ENCODE data around the gene MAP10.
"Not testable (repeated sequence)": the region's sequence is repeated elsewhere in the genome, so short reads cannot be mapped to it uniquely, and the experiment has no call there.

The MAP10 gene, protein sequence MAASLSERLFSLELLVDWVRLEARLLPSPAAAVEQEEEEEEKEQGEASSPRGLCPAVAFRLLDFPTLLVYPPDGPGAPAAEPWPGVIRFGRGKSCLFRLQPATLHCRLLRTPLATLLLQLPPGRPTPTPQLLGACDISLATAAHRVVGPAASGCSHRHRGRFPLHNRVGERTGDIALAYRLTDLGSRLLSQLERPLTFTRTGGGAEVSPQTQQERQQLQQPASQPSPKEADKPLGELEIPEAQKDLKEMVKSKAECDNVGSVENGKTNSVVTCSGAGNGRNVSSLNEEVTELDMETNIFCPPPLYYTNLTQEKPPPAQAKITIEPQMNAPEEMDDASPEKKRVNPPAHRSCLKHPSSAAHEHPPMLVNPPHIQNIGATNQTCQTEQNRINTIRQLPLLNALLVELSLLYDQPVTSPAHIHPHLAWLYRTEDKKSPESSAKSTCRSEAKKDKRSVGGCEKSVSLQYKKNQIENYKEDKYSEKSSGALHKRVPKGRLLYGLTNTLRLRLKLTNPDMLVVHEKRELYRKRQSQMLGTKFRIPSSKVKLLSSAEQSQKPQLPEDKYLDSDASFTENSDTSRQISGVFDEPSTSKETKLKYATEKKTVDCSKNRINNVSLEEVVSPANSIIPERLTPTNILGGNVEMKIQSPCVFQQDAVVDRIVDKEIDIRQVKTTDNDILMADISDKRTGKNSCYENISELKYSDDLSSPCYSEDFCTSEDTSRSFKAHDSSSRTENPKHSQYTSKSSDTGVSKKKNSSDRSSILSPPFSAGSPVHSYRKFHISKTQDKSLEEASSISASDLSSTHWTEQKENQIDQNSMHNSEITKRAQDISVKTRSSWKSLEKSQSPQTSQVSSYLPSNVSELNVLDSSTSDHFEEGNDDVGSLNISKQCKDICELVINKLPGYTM
- total RNA-seq, result 0.65 to 8.6 (median 3.1) reads per million in 18 experiments

DNA sequence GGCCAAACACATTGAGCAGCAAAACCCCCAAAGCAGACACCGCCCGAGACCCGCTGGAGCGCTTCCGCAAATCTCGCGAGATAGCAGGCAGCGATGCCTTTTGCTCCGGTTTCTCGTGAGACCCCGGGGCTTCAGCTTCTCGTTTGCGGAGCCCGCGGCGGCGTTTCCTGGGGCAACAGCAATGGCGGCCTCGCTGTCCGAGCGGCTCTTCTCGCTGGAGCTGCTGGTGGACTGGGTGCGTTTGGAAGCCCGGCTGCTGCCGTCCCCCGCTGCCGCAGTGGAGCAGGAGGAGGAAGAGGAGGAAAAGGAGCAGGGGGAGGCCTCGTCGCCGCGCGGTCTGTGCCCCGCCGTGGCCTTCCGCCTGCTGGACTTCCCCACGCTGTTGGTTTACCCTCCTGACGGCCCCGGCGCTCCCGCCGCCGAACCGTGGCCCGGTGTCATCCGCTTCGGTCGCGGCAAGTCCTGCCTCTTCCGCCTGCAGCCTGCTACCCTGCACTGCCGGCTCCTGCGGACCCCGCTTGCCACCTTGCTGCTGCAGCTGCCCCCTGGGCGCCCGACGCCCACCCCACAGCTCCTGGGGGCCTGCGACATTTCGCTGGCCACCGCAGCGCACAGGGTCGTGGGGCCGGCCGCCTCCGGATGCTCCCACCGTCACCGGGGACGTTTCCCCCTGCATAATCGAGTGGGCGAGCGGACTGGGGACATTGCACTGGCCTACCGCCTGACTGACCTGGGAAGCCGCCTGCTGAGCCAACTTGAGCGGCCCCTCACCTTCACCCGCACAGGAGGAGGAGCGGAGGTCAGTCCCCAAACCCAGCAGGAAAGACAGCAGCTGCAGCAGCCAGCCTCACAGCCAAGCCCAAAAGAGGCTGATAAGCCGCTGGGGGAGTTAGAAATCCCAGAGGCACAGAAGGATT, at the start of gene MAP10:
Gene MAP10 (plus strand): TSS at position 148 of the 917 bp plus-strand sequence. CDS start 34 bp downstream, at position 182.
- peak; percentile 66 to 83 for DNase-seq

DNA sequence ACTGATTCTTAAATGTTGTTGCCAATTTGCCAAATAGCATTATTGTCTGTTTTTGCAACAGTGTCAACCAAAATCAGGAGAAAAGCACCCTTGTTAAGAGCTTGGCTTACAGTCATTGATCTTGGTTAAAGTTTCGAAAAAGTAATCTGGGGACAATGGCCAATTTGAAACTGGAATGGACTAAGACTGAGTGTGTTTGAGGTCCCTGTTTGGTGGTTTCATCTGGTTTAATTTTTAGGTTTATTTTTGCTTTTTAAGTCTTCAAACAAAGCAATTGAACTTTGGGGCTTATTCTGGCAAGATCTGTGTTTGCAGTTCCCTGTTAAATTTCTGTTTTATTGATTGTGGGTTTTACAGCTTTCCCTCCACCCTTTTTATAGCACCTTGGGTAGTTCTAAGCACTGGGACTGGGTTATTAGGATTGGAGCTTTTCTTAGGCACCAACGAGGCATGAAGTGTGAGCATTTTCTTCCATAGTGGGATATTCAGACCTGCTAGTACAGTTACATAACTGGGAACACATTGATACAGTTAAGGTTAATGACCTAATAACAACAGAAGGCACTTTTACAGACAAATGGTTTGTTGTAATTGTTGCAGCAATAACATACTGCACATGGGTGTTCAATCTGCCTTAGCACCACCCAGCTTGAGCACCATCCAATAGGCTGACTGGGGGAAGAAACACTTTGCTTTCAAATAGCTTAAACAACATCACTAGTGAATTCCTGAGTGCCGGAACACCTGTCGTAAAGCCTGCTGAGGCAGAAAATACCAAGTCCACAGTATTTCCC, 40.6 kb upstream of the MAP10 start:
- DNase-seq, result no peak

DNA sequence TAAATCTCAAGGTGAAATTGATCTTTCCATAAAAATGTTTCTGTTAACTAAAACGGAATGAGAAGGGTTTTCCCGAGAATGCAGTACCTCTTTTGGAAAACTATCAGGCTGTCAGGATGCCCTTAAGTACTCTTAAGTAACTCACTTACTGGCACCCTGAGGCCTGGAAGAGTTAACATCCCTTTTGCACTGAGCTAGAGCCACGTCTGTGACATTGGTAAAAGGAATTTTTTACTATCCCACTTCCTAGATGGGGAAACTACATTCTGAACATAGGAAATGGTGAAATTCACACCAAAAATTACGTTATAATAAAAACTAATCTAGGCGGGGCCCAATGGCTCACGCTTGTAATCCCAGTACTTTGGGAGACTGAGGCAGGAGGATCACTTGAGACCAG, 39.7 kb upstream of the MAP10 start:
- peak; percentile 14 to 39 for DNase-seq

DNA sequence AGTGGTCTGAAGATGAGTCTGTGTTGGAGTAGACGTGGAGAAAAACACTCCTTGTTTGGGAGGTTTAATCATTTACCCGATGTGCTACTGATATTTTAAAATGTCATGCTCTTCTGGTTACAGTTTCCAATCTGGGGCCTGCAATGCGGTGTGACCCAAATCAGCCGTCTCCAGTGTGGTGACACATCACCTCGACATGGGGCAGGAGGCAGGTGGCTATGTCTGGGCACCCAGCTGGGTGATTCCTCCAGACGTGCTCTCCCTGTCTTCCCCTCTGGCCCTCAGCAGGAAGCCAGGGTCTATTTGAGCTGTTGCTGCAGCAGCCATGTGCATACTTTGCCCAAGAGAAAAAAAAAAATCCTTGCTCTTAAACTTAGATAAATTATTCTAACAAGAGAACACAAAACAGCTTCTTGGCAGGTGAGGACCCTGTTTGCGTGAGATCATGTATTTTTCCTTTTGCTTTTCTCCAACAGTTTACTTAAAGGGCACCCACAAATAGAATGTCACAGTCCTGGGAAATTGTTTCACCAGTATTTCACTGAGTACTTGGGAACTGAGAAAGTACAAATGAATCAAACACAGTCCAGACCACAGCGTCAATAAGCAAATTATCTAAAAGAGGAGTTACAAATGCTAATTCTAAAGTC, 38.9 kb upstream of the MAP10 start:
- DNase-seq, result no peak

DNA sequence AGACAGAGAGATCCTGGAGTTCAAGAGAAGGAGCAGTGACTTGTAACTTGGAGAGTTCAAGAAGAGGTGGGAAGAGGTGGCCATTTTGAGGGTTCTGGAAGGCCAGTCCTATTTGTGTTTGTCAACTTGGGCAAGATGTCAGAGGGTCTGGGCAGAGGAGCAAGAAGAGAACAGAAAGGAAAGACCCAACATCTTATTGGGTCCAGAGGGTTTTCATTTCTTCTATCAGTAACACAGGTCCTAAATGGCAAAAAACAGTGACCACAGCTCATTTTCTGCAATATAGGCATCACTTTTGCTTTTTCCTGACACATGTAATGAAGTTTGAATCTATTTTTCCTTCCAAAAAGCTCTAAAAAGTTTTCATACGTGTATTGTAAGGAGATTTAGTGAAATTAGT, 38.3 kb upstream of the MAP10 start:
- DNase-seq, result no peak

DNA sequence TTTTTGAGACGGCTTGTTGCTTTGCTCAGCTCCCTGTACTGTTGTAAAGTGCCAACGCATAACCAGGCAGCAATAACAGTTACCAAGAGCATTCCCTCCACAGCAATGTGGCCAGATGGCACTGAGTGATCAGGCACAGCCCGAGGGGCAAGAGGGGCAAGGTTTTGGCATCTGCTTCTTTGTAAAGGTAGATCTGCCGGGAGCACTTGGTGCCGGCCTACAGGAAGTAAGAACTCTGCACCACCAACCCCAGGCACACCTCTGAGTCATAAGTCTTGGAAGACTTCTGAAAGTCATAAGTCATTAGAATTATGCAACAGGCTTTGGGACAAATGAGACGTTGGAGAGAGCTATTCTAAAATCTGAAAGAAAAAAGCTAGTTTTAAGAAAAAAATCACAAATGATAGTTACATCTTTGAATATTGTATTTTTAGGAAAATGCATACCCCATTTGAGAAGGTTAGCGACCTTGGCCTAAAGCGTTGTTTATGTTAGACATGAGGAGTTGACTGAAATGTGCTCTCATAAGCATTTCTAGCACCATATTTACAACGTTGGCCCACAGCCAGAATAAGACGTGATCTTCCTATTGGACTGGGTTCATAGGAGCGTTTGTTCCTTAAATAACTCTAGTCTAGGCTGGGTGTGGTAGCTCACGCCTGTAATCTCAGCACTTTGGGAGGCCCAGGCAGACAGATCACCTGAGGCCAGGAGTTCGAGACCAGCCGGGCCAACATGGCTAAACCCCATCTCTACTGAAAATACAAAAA, 37.7 kb upstream of the MAP10 start:
- DNase-seq, result peak; percentile 80

DNA sequence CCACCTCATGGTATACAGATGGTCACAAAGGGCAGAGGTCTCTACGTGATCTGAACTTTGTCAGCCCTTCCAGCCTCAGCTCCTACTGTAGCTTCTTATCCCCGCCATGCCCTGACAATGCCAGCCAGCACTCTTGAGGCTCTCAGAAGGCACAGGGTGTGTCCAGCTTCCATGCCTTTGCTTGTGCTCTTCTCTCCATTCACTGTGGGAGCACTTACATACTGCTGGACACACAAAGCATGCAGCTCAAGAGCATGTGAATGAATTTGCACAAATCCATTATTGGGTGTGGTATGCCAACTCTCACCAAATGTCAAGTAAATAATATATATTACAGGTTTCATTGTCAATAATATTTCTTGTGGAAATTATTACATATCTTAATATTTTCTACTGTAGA, 36.4 kb upstream of the MAP10 start:
- DNase-seq, result no peak

DNA sequence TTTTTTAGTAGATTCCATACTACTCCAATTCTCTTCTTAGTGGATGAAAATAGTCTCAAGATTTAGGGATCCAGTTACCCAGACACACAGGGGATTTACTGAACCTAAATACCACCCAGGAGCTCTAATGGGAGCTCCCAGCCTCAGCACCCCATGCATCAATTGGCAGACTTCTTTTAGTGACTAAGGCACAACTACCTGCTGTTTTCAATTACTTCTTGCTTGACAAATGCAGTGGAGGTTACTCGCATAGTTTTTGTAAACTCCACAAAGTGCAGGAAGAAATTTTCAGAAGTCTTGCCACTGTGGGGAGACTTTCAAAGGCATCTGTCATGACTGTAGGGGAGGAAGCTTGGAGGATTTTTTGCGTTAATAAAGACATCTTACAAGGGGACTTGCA, 35.5 kb upstream of the MAP10 start:
- DNase-seq, result no peak

DNA sequence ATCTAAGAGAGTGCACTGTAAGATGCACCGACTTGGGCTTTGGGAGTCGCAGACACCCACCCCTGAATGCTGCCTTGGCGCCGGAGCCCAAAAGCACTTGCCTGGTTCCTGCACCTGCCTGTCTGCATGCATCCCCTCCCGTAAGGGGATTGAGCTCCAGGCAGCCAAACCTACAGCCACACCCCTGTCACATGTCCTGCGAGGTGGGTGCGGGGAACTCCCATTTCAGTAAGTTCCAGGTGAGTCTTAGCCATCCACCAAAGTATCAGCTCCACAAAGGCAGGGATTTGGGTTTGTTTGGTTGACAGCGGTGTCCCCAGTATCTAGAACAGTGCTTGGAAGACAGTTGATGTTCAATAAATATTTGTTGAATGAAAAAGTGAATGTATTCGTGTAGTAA, 31.5 kb upstream of the MAP10 start:
- DNase-seq, result no peak

DNA sequence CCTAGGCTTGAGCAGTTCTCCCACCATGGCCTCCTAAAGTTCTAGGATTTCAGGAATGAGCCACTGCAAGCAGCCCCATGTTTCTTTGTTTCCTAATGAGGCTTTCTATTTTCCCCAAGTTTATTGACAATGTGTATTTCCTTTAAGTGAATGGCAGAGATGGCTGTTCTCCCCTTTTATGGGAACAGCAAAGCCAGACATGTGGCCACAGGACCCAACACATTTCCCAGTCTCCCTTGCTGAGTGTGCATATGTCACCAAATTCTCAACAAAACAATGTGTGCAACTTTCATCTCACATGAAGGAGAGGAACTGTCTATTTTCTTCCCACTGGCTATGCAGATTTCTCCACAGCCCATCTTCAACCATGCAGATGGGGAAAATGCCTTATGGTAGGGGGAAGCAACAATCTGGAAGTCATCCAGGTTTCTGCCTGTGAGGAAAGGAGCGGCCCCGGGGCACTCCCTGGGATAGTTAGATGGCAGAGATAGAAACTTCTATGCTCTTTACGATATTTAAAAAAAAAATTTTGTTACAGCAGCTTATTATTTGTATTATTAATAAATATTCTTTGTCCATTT, 28.6 kb upstream of the MAP10 start:
- DNase-seq, result peak; percentile 10 to 24

DNA sequence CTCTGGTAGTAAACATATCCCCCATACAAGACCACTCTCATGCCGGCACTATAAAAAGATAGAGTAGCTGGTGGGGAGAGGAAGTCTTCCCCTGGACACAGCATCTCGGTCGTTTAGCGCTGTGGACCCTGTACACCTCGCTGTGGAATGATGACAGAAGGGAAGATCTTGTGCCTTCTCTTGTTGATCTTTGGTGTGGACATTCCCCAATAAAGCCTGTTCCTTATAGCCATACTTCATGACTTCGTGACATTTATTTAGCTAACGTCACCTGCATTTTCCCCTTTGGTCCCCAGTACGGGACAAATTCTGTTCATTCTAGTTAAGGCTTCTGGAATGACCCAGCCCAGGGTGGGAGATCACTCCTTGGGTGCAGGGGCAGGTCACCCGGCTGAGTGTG, 24.9 kb upstream of the MAP10 start:
- DNase-seq, result no peak

DNA sequence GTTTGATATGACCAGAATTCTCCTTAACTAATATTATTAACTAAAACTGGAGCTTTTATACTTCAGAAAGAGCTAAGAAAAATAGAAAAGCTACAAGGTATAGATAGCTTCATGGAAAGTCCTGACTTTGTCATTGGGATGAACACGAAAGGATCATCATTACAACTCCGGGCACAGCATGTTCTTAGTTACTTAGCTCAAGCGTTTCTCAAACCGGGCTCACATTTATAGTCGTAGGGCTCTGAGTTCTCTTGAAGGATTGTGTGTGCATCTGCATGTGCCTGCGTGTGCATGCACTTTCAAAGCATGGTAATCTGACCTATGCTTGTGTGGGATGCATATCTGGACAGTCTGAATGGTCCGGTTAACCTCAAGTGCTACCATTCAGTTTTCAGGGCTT, 20.4 kb upstream of the MAP10 start:
- no peak for DNase-seq

DNA sequence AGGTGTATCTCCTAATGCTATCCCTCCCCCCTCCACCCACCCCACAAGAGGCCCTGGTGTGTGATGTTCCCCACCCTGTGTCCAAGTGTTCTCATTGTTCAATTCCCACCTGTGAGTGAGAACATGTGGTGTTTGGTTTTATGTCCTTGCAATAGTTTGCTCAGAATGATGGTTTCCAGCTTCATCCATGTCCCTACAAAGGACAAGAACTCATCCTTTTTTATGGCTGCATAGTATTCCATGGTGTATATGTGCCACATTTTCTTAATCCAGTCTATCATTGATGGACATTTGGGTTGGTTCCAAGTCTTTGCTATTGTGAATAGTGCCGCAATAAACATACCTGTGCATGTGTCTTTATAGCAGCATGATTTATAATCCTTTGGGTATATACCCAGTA, 19.6 kb upstream of the MAP10 start:
- DNase-seq, result not testable (repeated sequence)

DNA sequence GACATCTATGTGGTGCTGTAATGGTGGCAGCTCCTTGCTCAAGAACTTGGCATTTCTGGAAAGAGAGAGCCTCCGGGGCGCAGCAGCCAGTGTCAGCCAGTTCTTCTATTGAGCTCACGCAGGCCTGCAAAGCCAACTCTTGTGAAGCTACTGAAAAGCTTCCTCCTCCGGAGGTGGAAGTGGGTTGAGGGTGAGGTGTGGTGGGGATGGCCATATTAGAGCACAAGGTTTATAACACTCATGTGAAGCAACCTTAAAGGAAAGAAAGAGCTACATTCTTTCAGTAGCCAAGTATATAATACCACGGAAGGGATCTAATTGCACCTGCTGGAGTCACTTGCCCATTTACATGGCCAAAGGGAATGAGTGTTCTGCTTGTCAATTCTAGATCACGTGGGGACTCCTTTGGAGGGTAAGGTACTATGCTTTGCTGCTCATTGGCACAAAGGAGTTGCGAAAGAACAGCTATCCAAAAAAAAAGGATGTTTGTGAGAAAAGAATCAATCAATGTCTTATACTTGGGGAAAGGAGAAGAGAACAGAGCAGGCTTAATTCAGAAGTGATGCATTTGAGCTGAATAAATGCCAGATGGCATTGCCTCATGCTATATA, 18.3 kb upstream of the MAP10 start:
- DNase-seq, result no peak

DNA sequence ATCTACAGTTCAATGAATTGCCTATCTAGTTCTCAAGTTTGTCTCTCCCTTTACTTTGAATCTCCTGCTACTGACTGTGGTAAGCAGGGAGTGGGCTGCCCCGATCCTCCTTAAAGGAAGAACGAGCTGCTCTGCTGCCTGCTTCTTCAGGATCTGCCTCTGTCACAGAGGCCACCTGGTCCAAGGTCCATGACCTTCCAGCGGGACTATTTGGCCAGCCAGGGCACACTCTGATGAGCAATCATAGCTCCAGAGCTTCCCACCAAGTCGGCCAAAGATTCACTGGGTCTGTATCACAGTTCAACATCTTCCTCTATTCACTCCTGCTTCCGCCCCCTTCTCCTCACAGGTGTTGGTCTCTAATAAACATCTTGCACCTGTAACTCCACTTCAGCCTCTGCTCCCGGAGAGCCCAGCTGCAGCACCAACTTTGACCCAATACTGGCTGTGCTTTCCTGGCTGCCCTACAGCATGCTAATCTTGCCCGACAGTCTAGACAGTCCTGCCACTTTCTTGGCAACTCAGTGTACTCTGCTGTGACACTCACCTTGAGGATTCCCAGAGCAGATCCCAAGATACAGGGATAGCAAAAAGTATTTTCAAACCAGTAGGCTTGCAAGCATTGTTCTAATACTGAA, 16.9 kb upstream of the MAP10 start:
- DNase-seq, result no peak

DNA sequence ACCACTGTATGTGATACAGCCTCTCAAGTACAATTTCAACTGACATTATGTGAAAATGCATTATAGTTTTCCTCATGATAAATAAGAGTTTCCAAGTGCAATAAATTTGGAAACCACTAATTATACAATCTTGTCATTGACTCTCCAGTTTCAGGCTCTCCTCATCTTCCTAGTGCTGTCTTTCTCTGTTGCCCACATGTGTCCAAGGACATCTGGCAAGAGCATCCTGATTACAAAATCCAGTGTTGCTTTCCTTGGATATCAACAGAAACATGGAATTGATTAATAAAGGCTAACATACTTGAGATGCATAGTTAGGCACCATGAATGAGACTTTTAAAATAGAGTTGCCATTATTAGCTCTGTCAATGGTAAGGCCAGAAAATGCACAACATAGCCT, 15.6 kb upstream of the MAP10 start:
- DNase-seq, result no peak

DNA sequence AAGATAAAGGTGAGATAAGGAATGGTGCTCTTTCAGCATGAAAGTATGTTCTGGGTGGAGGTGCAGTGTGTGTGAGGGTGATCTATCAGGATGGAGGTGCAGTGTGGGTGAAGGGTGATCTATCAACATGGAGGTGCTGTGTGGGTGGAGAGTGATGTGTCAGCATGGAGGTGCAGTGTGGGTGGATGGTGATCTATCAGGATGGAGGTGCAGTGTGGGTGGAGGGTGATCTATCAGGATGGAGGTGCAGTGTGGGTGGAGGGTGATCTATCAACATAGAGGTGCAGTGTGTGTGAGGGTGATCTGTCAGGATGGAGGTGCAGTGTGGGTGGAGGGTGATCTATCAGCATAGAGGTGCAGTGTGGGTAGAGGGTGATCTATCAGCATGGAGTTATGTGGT, 12.3 kb upstream of the MAP10 start:
- no peak for DNase-seq

DNA sequence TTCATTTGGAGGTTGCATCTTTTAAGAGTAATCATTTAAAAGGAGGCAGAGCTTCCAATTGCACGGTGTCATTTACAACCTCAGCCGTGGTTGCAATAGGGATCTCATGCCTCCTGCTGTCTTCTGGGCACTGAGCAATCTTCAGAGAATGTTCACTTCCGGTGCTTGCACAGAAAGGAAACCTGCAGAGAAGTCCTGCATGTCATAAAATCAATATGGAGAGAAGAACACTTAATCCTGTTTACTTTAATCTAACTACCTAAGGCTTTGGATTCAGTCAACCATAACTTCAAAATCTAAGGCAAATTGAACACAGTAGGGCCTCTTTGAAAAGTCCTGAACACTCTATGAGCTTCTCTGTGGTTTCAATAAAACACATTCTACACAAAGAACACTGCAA, 11.3 kb upstream of the MAP10 start:
- peak in 1 of 2 donors; percentile 44 for DNase-seq

DNA sequence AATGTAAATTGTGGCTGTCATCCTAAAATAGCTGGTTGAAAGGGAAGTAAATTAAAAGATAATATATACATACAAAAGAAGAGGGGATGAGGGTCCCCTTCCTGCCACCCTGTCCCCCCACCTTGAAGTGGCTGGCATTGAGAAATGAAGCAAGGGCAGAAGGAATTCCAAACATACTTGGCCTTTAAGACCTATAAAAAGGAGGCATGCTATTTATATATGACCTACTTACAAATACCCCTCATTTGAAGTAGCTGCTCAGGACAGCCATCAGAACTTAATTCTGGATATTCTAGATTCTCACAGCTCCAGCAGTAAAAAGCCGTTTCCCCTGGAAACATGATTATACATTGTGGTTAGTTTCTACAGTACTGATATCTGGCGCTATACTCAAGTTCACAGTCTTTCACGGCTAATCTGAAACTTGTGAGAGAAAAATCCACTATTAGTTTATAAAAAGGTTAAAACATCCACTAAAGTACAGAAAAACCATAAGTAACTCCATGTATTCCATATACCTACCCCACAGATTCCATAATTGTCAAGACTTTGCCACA, 9.6 kb upstream of the MAP10 start:
- no peak for DNase-seq

Measured in inflammatory macrophage (primary cell).